HEK293 (cell line): ENCODE results near the gene TMEM161B.
A peak's percentile ranks its signal among the peaks of the same experiment; 100 is the strongest.

Experiments used
- CTCF ChIA-PET: fragments of 350-600 bp; formaldehyde crosslinking; extraction: SDS; loops from one replicate; lab custom pipeline; 2021; ENCODE audit warnings: antibody characterized with exemption; lab: Yijun Ruan, JAX
- POLR2A ChIA-PET: fragments of 300-600 bp; formaldehyde crosslinking; extraction: SDS; loops from one replicate; lab custom pipeline; 2020; ENCODE audit warnings: antibody characterized with exemption, inconsistent platforms; lab: Yijun Ruan, JAX
- H3K27ac ChIP-seq: fragments of 200-500 bp; sonication (Bioruptor generic); 2 replicates; pipeline ENCODE4 v1.5.1; 2014; ENCODE audit warnings: low read depth, low read length, control low read depth, inconsistent platforms; ENCODE audit errors: extremely low read depth
- H3K36me3 ChIP-seq, 2 experiments: fragments of 200-500 bp in 1 of 2; sonication (Bioruptor generic) in 1 of 2; 1 replicate in 1 of 2; 2 replicates in 1 of 2; pipeline ENCODE4 v1.5.1; 2014 to 2017; ENCODE audit warnings: inconsistent platforms in 2 of 2, low read length in 2 of 2; ENCODE audit not compliant: control insufficient read depth in 2 of 2, insufficient read depth in 1 of 2
- H3K4me1 ChIP-seq: fragments of 200-500 bp; sonication (Bioruptor generic); 2 replicates; pipeline ENCODE4 v1.5.1; 2014; ENCODE audit warnings: mild to moderate bottlenecking, low read length, inconsistent platforms; ENCODE audit not compliant: control insufficient read depth, insufficient read depth
- H3K4me3 ChIP-seq: 2 replicates; pipeline ENCODE4 v1.5.1; 2011; ENCODE audit warnings: low read depth, mild to moderate bottlenecking, control low read depth, low read length, moderate library complexity
- H3K9me3 ChIP-seq: fragments of 200-500 bp; sonication (Bioruptor generic); 2 replicates; pipeline ENCODE4 v1.5.1; 2014; ENCODE audit warnings: low read depth, low read length, inconsistent platforms; ENCODE audit not compliant: control insufficient read depth, insufficient read depth
- BCL11A ChIP-seq: fragments of 450-650 bp; formaldehyde crosslinking; IDR thresholded peaks from 2 replicates; pipeline ENCODE4 v1.5.1; 2016; ENCODE audit warnings: low read depth, missing biosample characterization, missing genetic modification characterization
- GLIS1 ChIP-seq: fragments of 450-650 bp; formaldehyde crosslinking; IDR thresholded peaks from 2 replicates; pipeline ENCODE4 v1.5.1; 2016; ENCODE audit warnings: missing biosample characterization, missing genetic modification characterization
- HOXA7 ChIP-seq: sonication (generic); formaldehyde crosslinking; IDR thresholded peaks from 2 replicates; pipeline ENCODE4 v1.8.1; 2022; ENCODE audit warnings: missing genetic modification reagents, borderline replicate concordance
- KLF9 ChIP-seq: fragments of 450-650 bp; formaldehyde crosslinking; IDR thresholded peaks from 2 replicates; pipeline ENCODE4 v1.5.1; 2016; ENCODE audit warnings: missing biosample characterization, missing genetic modification characterization, low read depth
- PRDM1 ChIP-seq: fragments of 450-650 bp; formaldehyde crosslinking; IDR thresholded peaks from 2 replicates; pipeline ENCODE4; 2016; ENCODE audit warnings: missing biosample characterization, missing genetic modification characterization
- ZIC2 ChIP-seq: fragments of 450-650 bp; formaldehyde crosslinking; IDR thresholded peaks from 2 replicates; pipeline ENCODE4 v1.5.1; 2016; ENCODE audit warnings: missing biosample characterization, missing genetic modification characterization
- ZNF341 ChIP-seq: fragments of 450-650 bp; formaldehyde crosslinking; IDR thresholded peaks from 2 replicates; pipeline ENCODE4; 2016; ENCODE audit warnings: low read depth, missing biosample characterization, missing genetic modification characterization
- ZNF391 ChIP-seq: fragments of 450-650 bp; formaldehyde crosslinking; IDR thresholded peaks from 2 replicates; pipeline ENCODE4 v1.5.1; 2016; ENCODE audit warnings: low read depth, missing biosample characterization, missing genetic modification characterization, borderline replicate concordance
- ZNF394 ChIP-seq: fragments of 450-650 bp; formaldehyde crosslinking; IDR thresholded peaks from 2 replicates; pipeline ENCODE4 v1.5.1; 2016; ENCODE audit warnings: missing biosample characterization, missing genetic modification characterization, mild to moderate bottlenecking, moderate library complexity, borderline replicate concordance
- ZNF514 ChIP-seq: fragments of 450-650 bp; formaldehyde crosslinking; IDR thresholded peaks from 2 replicates; pipeline ENCODE4 v1.5.1; 2016; ENCODE audit warnings: missing biosample characterization, missing genetic modification characterization
- ZNF596 ChIP-seq: fragments of 450-650 bp; IDR thresholded peaks from 2 replicates; pipeline ENCODE4 v1.5.0; 2018; ENCODE audit warnings: missing biosample characterization, mild to moderate bottlenecking, missing genetic modification characterization, moderate library complexity
- TF ChIP-seq, protein P1 (sequence below): fragments of 450-650 bp; formaldehyde crosslinking; IDR thresholded peaks from 2 replicates; pipeline ENCODE4 v1.5.1; 2016; ENCODE audit warnings: missing biosample characterization, missing genetic modification characterization
- TF ChIP-seq, protein P2 (sequence below): fragments of 450-650 bp; formaldehyde crosslinking; IDR thresholded peaks from 2 replicates; pipeline ENCODE4 v1.5.1; 2016; ENCODE audit warnings: missing biosample characterization, missing genetic modification characterization
- TF ChIP-seq, protein P3 (sequence below): fragments of 450-650 bp; formaldehyde crosslinking; IDR thresholded peaks from 2 replicates; pipeline ENCODE4 v1.5.1; 2016; ENCODE audit warnings: missing biosample characterization, missing genetic modification characterization
- TF ChIP-seq, protein P4 (sequence below): fragments of 450-650 bp; formaldehyde crosslinking; IDR thresholded peaks from 2 replicates; pipeline ENCODE4 v1.5.1; 2016; ENCODE audit warnings: missing biosample characterization, missing genetic modification characterization

The TMEM161B gene

DNA sequence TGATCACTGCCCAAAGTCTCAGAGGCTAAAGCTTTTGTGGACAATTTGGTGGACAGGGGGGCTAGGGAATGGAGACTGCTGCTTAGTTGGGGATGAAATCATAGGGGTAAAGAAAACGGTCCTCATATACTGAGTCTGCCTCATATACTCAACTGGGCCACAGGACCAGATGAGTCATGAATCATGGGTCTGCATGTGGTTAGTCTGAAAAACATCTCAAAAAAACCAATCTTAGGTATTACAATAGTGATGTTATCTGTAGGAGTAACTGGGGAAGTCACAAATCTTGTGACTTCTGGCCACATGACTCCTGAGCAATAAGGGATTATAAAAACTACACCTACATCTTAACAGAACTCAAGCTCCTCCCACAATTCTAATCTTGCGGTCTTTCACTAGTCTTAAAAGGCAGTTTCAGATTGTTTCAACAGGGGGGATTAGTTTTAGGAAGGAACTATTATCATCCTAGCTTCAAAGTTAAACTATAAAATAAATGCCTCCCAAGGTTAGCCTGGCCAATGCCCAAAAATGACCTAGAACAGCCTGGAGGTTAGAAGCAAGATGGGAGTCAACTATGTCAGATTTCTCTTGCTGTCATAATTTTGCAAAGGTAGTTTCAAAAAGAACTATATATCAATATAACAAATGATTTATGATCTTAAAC lies 17.5 kb downstream of the TMEM161B start:
- Histone ChIP-seq H3K9me3 (no peaks in the 10 kb centered on the region), H3K4me3 (no peak overlapping the region), H3K4me1 (no peaks in the 10 kb centered on the region), H3K27ac (no peak overlapping the region), H3K36me3 (no peaks in the 10 kb centered on the region; a peak in 1 of 3 replicates)
- ChIA-PET POLR2A (no interaction called here), CTCF (no interaction called here)
- TF ChIP-seq ZNF394 (tag by site-specific recombination) (peak; percentile 29; the same call in 1 of the 2 replicates), GLIS1 (tag by site-specific recombination) (peak; percentile 75)
- TF ChIP-seq, protein P1, sequence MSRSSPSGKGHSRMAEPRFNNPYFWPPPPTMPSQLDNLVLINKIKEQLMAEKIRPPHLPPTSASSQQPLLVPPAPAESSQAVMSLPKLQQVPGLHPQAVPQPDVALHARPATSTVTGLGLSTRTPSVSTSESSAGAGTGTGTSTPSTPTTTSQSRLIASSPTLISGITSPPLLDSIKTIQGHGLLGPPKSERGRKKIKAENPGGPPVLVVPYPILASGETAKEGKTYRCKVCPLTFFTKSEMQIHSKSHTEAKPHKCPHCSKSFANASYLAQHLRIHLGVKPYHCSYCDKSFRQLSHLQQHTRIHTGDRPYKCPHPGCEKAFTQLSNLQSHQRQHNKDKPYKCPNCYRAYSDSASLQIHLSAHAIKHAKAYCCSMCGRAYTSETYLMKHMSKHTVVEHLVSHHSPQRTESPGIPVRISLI: peak; percentile 96
- TF ChIP-seq, protein P2, sequence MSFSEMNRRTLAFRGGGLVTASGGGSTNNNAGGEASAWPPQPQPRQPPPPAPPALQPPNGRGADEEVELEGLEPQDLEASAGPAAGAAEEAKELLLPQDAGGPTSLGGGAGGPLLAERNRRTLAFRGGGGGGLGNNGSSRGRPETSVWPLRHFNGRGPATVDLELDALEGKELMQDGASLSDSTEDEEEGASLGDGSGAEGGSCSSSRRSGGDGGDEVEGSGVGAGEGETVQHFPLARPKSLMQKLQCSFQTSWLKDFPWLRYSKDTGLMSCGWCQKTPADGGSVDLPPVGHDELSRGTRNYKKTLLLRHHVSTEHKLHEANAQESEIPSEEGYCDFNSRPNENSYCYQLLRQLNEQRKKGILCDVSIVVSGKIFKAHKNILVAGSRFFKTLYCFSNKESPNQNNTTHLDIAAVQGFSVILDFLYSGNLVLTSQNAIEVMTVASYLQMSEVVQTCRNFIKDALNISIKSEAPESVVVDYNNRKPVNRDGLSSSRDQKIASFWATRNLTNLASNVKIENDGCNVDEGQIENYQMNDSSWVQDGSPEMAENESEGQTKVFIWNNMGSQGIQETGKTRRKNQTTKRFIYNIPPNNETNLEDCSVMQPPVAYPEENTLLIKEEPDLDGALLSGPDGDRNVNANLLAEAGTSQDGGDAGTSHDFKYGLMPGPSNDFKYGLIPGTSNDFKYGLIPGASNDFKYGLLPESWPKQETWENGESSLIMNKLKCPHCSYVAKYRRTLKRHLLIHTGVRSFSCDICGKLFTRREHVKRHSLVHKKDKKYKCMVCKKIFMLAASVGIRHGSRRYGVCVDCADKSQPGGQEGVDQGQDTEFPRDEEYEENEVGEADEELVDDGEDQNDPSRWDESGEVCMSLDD: no peak

DNA sequence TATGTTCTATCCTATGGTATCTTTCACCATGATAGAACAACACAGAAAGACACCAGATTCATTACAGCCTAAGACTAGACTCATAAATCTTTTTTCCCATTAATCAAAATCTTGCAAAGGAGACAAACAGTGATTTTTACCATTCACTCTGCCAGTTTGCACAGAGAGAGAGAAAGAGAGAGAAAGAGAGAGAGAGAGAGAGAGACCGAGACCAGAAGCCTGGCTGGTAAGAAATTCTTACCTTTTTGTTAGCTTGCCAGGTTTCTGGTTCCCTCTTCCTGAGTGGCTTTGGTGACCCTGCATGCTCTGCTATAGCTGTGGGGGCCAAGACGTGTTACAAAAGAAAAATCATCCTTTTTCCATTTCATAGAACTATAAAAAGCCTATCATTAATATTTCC lies 18.6 kb downstream of the TMEM161B start:
- Histone ChIP-seq H3K9me3 (no peaks in the 10 kb centered on the region), H3K27ac (no peak overlapping the region), H3K4me3 (no peak overlapping the region), H3K4me1 (peaks cover 6% of the 10 kb centered on the region; the same call in 1 of the 2 replicates), H3K36me3 (no peaks in the 10 kb centered on the region; a peak in 1 of 3 replicates)
- CTCF ChIA-PET: interaction anchor here (0.7 kb wide), 1 partner anchor 13 kb away, joined by 4 read pairs; no protein-coding TSS in a partner anchor
- POLR2A ChIA-PET: no interaction called here
- TF ChIP-seq ZNF596 (tag by site-specific recombination) (peak; percentile 95), ZNF391 (no peak)
- TF ChIP-seq, protein P3, sequence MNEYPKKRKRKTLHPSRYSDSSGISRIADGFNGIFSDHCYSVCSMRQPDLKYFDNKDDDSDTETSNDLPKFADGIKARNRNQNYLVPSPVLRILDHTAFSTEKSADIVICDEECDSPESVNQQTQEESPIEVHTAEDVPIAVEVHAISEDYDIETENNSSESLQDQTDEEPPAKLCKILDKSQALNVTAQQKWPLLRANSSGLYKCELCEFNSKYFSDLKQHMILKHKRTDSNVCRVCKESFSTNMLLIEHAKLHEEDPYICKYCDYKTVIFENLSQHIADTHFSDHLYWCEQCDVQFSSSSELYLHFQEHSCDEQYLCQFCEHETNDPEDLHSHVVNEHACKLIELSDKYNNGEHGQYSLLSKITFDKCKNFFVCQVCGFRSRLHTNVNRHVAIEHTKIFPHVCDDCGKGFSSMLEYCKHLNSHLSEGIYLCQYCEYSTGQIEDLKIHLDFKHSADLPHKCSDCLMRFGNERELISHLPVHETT (tag by site-specific recombination): no peak

DNA sequence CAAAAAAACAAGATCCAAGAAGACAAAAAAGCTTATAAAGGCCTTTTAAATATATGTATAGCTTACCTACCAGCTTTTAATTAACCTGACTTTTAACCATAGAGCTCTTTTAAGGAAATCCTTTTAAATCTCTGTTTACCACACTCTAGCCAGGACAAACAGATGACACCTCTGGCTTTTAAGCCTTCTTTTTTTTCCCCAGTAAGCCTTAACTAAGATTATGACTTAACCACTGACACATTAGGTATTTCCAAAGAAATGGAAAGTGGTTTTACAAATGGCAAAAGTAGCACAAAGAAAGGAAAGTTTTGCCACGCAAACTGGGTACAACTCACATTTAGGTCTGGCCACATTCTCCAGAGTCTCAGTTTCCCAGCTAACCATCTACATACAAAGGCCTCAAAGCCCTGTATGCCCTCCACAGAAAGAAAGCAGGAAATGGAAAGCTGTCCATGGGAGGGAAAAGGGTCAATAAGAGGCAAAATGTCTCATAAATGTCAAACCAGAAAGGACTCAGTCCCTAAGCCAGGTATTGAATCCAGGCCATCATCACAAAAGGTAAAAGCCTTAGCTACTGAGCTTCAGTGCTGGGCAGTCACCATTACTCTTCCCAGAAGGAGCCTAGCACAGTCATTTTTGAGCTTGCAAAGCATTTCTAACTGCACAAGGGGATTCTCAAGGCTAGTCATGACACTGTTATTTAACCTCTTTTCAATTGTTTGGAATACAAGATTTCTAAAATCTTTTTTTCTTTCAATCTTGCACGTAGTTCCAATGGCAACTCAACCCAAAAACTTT lies 19.7 kb downstream of the TMEM161B start:
- TF ChIP-seq PRDM1 (tag by site-specific recombination): peak; percentile 84
- TF ChIP-seq HOXA7: no peak
- Histone ChIP-seq H3K4me3 (no peak overlapping the region), H3K27ac (no peak overlapping the region), H3K4me1 (peaks cover 16% of the 10 kb centered on the region), H3K36me3 (no peaks in the 10 kb centered on the region), H3K9me3 (no peaks in the 10 kb centered on the region)
- ChIA-PET POLR2A (no interaction called here), CTCF (interaction anchor here (0.5 kb wide), 1 partner anchor 1990 kb away, joined by 3 read pairs; no protein-coding TSS in a partner anchor)

DNA sequence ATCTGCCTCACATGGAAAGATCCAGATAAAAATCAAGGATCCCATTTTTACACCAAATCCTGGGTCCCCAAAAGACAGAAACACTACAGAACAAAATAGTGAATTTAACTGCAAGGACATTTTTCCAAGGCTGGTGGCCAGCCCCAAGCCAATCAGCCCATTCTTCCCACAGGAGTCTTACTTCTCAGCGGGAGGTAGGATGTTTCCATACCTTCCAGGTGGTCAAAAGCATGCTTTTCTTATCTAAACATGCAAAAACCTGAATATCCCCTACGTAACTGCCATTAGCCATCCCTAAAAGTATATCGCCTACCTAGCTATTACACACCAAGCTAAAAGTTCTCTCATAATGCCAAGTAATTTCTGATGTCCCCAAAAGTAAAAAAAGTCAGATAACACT lies 20.6 kb downstream of the TMEM161B start:
- POLR2A ChIA-PET: no interaction called here
- Histone ChIP-seq H3K4me3 (no peak overlapping the region), H3K4me1 (peaks cover 19% of the 10 kb centered on the region), H3K36me3 (no peaks in the 10 kb centered on the region), H3K9me3 (no peaks in the 10 kb centered on the region), H3K27ac (no peak overlapping the region)
- TF ChIP-seq KLF9 (tag by site-specific recombination): no peak
- no peak for TF ChIP-seq ZIC2 (tag by site-specific recombination)
- TF ChIP-seq ZNF514 (tag by site-specific recombination): no peak
- TF ChIP-seq BCL11A (tag by site-specific recombination): no peak
- TF ChIP-seq, protein P4, sequence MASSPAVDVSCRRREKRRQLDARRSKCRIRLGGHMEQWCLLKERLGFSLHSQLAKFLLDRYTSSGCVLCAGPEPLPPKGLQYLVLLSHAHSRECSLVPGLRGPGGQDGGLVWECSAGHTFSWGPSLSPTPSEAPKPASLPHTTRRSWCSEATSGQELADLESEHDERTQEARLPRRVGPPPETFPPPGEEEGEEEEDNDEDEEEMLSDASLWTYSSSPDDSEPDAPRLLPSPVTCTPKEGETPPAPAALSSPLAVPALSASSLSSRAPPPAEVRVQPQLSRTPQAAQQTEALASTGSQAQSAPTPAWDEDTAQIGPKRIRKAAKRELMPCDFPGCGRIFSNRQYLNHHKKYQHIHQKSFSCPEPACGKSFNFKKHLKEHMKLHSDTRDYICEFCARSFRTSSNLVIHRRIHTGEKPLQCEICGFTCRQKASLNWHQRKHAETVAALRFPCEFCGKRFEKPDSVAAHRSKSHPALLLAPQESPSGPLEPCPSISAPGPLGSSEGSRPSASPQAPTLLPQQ (tag by site-specific recombination): no peak
- TF ChIP-seq ZNF341 (tag by site-specific recombination): no peak
- peak; percentile 40; the same call in 1 of the 2 replicates for TF ChIP-seq GLIS1 (tag by site-specific recombination)
- CTCF ChIA-PET: no interaction called here
